HepG2 (cell line): Measurements from ENCODE around the gene OSCP1. TPM values are rescaled to one million over a fixed set of nuclear protein-coding genes. Genes with fewer than 3 reads are reported as not detected.

Experiments
- CEBPZ ChIP-seq: IDR thresholded peaks from 2 replicates; pipeline ENCODE4 v1.6.1; 2012; ENCODE audit warnings: low read length, improper control_type of control experiment
- CREB1 ChIP-seq, 2 experiments: fragments of 450-650 bp in 1 of 2; IDR thresholded peaks; 2 replicates each; pipeline ENCODE4 v1.6.1; 2016 to 2017; ENCODE audit warnings: control low read depth in 1 of 2, mild to moderate bottlenecking in 1 of 2, missing compliant biosample characterization in 1 of 2, missing genetic modification characterization in 1 of 2
- ISX ChIP-seq: sonication (generic); formaldehyde crosslinking; conservative IDR thresholded peaks from 2 replicates; pipeline ENCODE4 v1.5.0; 2020; ENCODE audit warnings: missing genetic modification reagents
- KLF12 ChIP-seq: sonication (generic); formaldehyde crosslinking; IDR thresholded peaks from 2 replicates; pipeline ENCODE4 v1.4.0; 2020; ENCODE audit warnings: missing genetic modification reagents, borderline replicate concordance
- MEIS2 ChIP-seq: sonication (generic); formaldehyde crosslinking; IDR thresholded peaks from 2 replicates; pipeline ENCODE4 v1.9.0; 2021; ENCODE audit warnings: mild to moderate bottlenecking, missing genetic modification reagents
- POGZ ChIP-seq: sonication (generic); formaldehyde crosslinking; IDR thresholded peaks from 2 replicates; pipeline ENCODE4 v1.4.0; 2020; ENCODE audit warnings: mild to moderate bottlenecking, missing genetic modification reagents
- STAT6 ChIP-seq: sonication (generic); formaldehyde crosslinking; IDR thresholded peaks from 2 replicates; pipeline ENCODE4 v1.4.0; 2020; ENCODE audit warnings: missing genetic modification reagents, mild to moderate bottlenecking, borderline replicate concordance
- THAP11 ChIP-seq: IDR thresholded peaks from 2 replicates; pipeline ENCODE4 v1.6.1; 2016; ENCODE audit warnings: missing biosample characterization, missing genetic modification reagents
- ZHX2 ChIP-seq, 2 experiments: sonication (generic) in 1 of 2; formaldehyde crosslinking in 1 of 2; IDR thresholded peaks; 2 replicates each; pipeline versions ENCODE4 v1.6.1 to v1.9.0; 2014 to 2022; ENCODE audit warnings: antibody characterized with exemption in 1 of 2, borderline replicate concordance in 1 of 2, inconsistent platforms in 1 of 2, low read depth in 1 of 2, missing genetic modification reagents in 1 of 2
- ZNF17 ChIP-seq: sonication (generic); formaldehyde crosslinking; IDR thresholded peaks from 2 replicates; pipeline ENCODE4 v1.5.0; 2020; ENCODE audit warnings: mild to moderate bottlenecking, missing genetic modification reagents
- ZNF564 ChIP-seq: sonication (generic); formaldehyde crosslinking; IDR thresholded peaks from 2 replicates; pipeline ENCODE4 v1.8.1; 2023; ENCODE audit warnings: mild to moderate bottlenecking, missing genetic modification reagents
- ZNF574 ChIP-seq: sonication (generic); formaldehyde crosslinking; IDR thresholded peaks from 2 replicates; pipeline ENCODE4 v1.4.0; 2020; ENCODE audit warnings: missing genetic modification reagents
- polyA plus RNA-seq, 8 experiments: library from polyadenylated mRNA; depleted of rRNA in 3 of 8; stranded (reverse) in 7 of 8; unstranded in 1 of 8; fragments of >200 nt; fragmentation: Illumina TruSeq in 4 of 8; extraction: Trizol in 4 of 8; gene quantifications; 2 replicates each; pipeline versions ENCODE4 v1.2.1 to v1.2.3, GENCODE V29; 2011 to 2016; ENCODE audit warnings: low read depth in 4 of 8, missing spikeins in 1 of 8, mixed read lengths in 1 of 8; ENCODE audit not compliant: insufficient read depth in 1 of 8
- total RNA-seq, 5 experiments: library from RNA; depleted of rRNA; stranded (reverse); fragments of >200 nt; fragmentation: Illumina TruSeq; extraction: Trizol; gene quantifications; 2 replicates each; pipeline ENCODE4 v1.2.3, GENCODE V29; 2016; ENCODE audit warnings: low read depth in 1 of 5

The OSCP1 gene
- total and polyA plus RNA-seq, 2 of the 13 experiments (the other 11 are each of a cell fraction or from before 2014, with no cell fraction given) = 0.60 to 0.84 TPM

- TF ChIP-seq STAT6 (CRISPR knock-in tag) = no peak
- peak; percentile 97 for TF ChIP-seq KLF12 (CRISPR knock-in tag)
- 0 out of 2 replicates have a peak, but pooled peaks have one; percentile 1 for TF ChIP-seq MEIS2 (CRISPR knock-in tag)
- no peak for TF ChIP-seq POGZ (CRISPR knock-in tag)
- TF ChIP-seq ZNF17 (CRISPR knock-in tag) = no peak
- no peak for TF ChIP-seq CEBPZ
- TF ChIP-seq ISX = no peak
- peak; percentile 84 for TF ChIP-seq THAP11 (CRISPR knock-in tag)
- TF ChIP-seq ZNF564 = no peak
- peak; percentile 88 for TF ChIP-seq ZHX2 (IDR thresholded peaks at IDR 0.05; ENCODE audit: low read depth)
- no peak for TF ChIP-seq ZHX2 (CRISPR knock-in tag; IDR thresholded peaks at IDR 0.05; ENCODE audit: borderline replicate concordance)
- TF ChIP-seq ZNF574 = peak; percentile 63
- peak; percentile 72 for TF ChIP-seq CREB1 (IDR thresholded peaks at IDR 0.05)
- TF ChIP-seq CREB1 (CRISPR knock-in tag; IDR thresholded peaks at IDR 0.05) = peak; percentile 91
These were observed 64.6 kb downstream of the OSCP1 start, which contains the start of gene STK40 (continued) for GRCh38 chr1:36385410-36386264.
